ENCODE measurements around the gene COX7A2L.
"Not testable (repeated sequence)": the region's sequence is repeated elsewhere in the genome, so short reads cannot be mapped to it uniquely, and the experiment has no call there.

The COX7A2L gene

DNA sequence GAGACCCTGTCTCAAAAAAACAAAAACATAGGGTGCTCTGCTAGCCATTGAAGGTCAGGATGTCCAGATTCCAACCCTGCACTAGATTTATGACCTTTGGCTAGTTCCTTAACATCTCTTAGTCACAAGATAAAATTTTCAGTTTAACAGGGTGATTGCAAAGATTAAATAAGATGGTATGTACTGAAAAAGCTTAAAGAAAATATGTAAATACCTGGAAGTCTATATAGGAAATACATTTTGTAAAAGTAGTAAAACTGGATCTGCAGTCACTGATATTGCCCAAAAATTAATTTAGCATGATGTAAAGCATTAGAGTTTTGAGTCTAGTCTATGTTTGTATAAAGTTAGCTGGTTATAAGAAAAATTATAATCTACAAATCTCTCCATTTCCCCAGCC, 5.4 kb upstream of the COX7A2L start:
- DNase-seq: no peak

DNA sequence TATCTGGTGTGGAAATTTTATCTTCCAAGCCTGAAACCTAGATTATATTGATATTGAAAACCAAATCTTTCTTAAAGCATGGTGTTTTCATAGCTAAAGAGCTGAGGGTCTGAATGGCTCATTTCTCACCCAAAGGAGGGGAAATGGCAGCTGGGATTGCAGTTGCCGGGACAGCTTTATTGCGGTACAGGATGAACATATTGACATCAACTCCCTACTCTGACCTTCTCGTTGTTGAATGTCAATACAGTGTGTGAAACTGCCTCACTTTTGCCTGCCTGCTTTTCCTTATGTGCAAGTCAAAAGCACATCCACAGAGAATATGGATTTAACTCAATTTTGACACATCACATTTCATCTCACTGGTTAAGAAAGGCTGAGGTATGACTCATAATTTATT, 3.6 kb upstream of the COX7A2L start:
- DNase-seq: no peak

DNA sequence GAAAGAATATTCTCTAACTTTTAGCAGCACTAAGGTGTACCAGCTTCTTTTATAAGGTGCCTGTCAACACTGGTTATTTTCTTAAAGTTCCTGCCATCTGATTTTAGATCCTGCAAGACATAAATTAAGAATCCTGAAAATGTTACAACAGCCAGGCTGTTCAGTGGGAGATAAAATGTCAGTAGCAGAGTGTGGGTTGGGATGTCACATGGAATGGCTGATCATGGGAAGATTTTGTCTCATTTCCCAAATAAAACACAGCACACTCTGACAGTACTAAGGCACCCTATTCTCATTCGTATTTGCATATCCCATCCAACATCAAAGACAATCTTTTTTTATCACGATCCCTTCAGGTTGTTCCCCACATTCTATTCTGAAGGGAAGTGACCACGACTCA, 2.4 kb upstream of the COX7A2L start:
- DNase-seq: no peak

DNA sequence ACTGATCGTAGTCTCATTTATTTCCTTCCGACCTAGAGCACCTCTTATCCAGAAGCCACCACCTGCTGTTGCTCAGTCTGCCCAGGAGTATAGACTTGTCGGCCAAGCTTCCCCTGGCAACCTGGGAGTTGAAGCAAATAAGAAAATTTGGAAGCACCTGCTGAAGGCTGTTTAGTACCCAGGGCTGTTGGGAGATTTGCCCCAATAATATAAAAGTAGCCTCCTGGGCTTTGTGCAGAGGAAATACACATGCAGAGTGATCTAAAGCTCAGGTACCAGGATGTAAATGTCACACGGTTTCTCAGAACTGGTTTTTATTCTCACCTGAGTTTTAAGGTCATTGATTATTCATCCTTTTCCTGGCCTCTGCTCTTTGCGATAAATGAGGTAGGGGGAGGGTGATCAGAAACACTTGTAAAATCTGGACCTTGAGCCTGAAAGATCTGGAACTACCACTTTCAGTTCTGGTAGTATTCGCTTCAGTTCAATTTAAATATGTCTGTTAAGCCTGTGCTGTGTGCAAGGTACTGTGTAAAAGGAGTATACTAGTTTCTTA, 789 bp upstream of the COX7A2L start:
- DNase-seq: no peak

DNA sequence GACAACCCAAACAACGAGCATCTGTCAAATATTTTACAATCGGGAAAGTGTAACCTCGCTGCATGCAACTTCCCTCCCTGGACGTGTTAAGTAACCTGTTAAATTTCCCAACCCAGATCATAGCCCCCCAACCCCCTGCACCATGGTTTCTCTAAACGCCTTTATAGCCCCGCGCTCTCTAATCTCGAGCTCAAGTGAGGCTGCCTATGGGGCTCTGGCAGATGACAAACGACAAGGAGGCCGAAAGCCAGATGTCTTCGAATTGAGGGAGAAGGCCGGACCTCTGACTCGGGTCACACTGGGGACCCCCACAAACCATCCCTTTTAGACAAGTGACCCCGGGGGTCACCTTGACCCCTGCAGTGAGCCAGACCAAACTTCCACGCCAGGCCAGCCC, 526 bp downstream of the COX7A2L start:
- DNase-seq: no peak

DNA sequence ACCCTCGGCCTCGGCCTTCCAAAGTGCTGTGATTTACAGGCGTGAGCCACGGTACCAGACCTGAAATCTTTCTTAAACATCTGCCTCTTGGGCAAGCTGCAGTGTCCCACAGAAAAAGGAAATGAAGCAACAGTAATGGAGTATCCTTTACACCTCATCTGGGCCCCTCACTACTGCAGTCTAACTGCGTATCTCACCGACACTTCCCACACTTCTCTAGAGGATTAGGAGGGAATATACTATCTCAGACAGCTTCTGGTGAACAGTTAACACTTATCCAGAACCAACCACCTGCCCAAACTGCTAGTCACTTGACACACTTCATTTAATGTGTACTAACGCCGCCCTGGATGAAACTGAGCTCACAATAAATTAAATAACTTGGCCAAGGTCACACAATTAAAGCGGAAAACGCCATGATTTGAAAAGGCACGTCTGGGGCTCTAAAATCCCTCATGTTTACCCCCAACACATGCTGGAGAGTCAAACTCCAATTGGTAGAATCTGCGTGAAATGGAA, 993 bp downstream of the COX7A2L start:
- no peak for DNase-seq

DNA sequence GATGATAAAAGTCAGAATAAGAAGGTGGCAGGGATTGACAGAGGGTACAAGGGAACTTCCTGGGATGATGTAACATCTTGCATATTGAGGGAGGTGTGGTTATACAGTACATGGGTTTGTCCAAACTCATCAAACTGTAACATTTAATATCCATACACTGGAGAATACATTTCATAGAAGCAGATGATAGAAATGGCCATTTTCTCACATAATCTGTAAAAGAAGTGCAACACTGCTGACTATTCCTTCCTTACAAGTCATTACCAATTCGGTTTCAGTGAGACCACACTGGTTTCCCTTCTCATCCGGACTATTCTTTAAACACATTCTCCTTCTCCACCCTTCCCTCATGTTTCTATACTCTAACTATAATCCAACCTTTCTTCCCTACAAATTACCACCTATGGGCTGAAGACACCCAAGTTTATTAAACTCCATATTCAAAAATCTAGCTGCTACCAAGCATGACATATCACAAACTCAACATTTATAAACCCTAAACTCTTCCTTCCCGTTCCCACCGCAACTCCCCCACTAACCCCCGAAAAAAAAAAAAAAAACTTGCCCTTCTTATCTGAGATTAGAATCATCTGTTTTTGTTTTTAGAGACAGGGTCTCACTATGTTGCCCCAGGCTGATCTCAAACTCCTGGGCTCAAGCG, 1.6 kb downstream of the COX7A2L start:
- DNase-seq: no peak

DNA sequence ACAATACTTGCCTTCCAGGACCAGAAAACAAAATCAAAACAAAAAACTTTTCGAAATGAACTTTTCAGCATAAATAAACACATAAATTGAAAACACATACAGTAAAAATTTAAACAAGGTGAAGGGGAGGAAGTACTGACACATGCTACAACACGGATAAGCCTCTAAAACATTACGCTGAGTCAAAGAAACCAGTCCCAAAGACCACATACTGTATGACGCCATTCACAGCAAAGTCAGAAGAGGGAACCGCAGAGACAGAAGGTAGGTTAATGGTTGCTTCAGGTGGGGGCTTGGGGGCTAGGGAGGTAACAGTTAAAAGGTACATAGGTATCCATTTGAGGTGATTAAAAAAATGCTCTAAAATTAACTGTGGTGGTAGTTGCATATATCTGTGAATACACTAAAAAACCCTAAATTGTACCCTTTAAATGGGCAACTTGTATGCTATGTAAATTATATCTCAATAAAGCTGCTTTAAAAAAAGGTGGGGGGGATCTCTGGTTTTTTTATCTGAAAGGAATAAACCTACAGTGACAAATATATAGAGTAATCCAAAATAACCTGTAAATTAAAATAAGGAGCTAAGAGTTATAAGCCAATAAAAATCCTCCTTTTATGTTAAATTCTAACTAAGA, 7.1 kb downstream of the COX7A2L start:
- no peak for DNase-seq

DNA sequence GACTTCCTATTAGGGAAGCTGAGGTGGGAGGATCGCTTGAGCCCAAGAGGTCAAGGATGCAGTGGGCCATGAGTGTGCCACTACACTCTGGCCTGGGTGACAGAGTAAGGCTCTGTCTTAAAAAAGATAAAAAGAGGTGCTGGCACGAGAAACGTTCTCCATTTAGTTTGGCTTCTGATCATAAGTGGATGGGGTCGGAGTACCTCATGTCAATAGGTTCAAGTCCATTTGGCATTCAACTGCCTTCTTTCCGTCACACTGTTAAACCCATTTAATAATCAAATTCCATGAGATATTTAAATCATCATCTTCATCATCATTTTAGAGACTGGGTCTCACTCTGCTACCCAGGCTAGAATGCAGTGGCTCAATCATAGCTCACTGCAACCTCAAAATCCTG, 9.2 kb downstream of the COX7A2L start:
- DNase-seq: no peak

DNA sequence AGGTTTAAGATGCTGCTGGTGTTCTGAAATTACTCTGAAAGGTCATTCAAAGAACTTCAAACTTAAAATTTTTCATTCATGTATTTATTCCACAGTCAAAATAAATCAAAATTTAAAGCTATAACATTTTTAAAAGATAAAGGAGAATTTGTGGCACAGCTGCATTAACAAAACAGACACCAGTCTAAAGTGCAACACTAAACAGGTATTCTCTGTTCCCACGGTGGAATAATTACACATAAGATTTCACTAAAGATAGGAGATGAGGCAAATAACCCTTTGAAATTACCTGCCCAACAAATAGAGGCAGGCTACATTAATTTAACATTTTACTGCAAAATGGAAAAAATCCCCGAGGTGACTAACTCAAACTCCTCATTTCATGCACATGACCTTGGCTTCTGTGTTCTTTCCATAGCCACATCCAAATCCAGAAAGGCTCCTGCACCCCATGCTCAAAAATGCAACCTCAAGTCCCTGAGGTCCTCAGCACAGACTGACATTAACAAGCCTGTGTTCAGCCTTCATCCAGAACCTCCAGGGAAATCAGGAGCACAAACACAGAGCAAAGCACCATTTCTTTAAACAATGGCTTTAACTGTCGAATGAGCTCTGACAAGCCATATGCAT, 10.5 kb downstream of the COX7A2L start:
- no peak for DNase-seq

DNA sequence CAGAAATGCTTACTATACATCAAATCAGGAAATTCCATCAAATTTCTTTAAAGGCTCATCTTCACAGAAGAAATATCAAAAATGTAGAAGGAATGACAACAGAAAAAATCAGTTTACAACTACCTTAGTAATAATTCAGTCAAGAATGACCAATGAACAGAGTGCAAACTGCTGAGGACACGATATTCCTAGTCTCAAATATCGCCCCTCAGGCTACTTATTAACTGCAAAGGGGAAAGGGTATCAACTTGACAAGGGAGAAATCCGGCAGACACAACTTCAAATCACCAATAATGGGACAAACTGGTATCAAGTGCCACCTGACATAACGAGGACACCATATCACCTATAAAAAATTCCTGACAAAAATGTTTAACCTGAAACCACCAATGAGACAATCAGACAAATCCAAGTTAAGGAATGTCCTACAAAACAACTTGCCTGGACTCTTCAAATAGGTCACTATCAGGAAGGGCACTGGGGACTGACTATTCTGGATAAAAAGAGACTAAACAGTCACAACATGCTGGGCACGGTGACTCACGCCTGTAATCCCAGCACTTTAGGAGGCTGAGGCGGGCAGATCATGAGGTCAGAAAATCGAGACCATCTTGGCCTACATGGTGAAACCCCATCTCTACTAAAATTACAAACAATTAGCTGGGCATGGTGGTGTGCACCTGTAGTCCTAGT, 12.8 kb downstream of the COX7A2L start:
- DNase-seq: no peak

DNA sequence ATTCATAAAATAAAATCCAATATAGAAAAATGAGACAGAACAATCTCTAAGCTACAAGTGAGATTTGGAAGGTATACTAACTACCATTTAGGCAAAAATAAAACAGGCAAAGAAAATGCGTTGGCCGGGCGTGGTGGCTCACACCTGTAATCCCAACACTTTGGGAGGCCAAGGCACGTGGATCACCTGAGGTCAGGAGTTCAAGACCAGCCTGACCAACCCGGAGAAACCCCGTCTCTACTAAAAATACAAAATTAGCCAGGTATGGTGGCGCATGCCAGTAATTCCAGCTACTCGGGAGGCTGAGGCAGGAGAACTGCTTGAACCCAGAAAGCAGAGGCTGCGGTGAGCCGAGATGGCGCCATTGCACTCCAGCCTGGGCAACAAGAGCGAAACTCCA, 13.5 kb downstream of the COX7A2L start:
- DNase-seq: not testable (repeated sequence)

DNA sequence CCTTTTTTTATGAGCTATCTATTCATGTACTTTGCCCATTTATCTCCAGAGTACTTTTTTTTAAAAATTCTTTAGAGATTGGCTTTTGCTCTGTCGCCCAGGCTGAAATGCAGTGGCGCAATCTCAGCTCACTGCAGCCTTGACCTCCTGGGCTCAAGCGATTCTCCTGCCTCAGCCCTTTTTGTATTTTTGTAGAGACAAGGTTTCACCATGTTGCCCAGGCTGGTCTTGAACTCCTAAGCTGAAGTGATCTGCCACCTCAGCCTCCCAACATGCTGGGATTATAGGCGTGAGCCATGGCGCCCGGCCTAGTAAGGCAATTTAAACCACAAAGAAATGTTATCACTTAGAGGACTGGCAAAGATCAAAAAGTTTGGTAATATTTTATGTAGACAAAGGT, 14.2 kb downstream of the COX7A2L start:
- DNase-seq: not testable (repeated sequence)

DNA sequence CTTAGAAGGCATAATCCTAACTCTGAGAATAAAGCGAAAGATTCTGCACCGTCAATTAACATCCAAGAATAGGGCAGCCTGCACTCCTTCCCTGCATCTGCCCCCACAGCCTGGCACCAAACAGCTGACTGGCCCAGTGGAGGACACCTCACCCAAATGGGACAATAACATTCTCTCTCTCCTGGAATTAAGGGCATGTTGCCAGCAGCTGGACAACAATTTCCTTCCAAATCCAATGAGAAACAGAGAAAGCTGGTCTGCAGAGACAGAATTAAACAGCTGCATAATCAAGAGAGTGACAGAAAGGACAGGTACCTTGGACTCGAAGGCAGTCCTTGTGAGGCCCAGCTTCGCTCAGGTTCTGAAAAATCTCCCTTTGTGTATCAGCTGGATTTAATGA, 15.0 kb downstream of the COX7A2L start:
- DNase-seq: no peak

DNA sequence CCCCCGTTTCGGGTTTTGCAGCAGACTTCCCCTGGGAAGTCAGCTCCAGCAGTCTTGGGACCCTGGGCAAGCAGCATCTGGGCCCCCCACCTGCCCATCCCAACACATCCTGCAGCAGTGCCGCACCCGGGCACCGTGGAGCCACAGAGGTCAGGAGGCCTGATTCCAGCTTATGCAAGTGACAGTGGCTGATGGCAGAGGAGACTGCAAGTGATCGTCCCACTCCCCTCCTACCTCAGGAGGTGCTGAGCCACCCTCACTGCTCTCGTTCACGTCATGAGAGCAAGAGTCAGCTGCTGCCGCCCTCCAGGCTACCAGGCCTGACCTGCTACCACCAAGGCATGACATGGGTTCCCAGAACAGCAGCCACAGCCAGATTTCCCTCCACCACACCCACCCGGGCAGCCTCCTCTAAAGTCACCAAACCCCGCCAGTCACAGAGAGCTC, 18.2 kb downstream of the COX7A2L start:
- no peak for DNase-seq

DNA sequence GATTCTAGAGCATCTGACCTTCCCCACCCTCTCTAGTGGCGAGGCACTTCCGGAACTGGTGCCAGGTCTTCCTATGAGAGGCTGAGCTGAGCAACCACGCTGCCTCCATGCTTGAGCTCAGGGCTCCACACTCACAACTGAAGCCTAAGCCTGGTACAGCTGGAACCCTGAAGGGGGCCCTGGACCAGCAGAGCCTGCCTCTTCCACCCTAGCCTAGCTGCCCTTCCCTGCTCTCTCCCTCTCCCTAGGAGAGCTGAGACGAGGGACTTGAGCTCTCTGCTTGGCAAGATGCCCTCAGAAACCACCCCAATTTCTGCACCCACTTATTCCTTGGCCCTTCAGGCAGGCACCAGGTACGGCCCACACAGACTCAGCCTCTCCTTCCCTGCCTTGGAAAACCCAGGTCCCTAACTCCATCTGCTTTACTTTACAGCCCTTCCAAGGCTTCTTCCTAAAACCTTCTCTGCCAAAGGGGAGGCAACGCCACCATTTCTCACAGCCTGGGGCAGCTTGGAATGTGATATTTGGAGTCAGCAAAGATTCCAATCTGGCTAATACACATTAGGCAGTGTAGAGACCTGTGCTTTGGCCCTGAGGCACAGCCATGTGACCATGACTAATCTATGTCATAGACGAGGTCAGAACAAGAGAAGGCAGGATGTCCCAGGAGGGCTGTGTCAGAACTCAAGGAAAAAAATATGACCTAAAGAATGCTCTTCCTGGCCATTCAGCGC, 18.8 kb downstream of the COX7A2L start:
- DNase-seq: no peak

DNA sequence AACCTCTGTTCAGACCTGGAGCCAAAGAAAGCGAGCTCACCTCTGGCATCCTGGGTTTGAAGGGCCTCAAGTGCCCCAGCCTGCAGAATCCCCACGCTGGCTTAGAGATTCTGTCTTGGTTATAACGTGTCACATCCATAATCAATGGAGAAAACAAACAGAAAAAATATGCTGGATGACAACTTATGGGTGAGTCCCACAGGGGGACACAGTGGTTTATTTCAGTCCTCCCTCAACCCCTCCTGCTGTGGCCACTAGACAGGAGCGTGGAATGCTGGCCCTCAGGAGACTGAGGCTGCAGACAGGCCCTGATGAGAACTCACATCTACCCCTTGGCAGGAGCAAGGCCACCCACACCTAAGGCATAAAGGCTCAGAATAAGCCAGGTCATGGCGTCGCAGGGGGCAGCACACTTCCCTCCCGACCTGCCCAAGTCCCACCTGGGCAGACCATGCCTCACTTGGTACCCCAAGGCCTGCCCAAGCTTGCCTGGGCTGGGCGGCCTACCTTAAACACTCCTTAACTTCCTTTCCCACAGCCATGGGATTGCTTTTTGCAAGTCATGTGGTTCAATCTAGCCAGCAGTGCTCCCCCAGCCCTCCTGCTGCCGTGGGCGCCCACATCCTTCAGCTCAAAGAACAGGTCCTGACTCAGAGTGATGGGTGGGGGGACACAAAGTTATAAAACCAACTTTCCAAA, 19.9 kb downstream of the COX7A2L start:
- no peak for DNase-seq

DNA sequence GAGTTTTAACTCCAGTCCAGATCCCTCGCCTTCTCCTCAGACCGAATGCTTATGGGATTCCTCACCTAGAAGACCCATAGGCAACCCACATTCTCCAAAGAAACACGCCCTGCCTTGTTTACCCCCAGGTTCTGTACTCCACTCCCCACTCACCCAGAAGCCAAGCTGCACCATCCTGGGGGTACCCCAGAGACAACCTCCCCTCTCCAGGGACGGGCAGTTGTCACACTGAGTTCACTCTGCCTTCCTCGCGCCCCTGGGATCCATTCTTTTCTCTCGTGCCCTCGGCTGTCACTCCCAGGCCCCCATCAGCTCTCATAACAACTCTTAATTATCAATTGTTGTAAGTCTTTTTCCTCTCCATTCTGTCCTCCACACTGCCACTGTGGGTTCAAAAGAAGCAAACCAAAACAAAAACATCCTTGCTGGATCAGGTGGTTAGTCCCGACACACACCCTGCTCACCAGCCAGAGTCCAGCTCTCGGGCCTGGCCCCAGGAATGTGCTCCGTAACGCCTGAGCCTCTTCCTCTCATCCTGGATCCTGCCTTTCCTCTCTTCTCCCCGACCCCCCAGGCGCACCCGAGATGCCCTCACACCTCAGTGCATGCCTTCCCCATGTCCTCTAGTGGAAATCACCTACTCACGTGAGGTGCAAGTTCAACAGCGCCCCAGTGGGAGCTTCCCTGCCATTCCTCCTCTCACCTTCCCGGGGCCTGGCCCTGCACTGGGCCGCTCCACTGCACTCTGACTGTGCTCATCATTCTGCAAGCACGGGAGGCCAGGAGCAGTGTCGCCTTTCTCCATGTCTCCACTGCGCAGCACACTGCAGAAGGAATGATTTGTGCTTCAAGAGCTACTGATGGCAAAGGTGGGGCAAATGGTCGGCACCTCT, 20.7 kb downstream of the COX7A2L start:
- no peak for DNase-seq

DNA sequence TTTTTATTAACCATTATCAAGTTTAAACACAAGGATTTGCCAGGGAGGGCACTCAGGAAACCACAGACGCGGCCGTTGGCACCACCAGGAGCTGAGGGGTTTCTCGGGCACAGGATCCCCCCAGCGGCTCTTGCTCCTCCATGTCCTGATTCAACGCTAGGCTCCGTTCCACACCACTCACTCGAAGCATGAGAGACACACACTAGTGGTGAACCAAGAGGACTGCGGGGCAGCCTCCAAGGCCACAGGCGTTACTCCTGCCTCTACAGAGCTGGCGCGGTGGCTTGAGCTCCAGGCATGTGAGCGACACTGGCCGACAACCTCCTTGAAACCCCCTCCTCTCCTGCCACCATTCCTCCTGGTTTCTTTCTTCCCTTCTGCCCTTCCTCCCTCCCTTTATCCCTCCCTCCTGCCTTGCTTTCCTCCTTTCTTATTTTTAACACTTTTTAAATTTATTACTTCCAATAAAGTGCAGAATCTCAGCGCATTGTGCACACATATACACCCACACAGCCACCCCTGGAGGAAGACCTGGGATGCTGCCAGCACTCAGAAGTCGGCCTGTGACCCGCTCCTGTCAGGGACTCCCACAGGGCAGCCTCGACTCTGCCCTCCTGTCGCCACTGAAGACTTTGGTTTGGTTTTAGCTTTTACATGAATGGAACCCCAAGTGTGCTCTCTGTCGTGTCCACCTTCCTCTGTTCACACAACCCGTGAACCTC, 21.7 kb downstream of the COX7A2L start:
- DNase-seq: no peak

DNA sequence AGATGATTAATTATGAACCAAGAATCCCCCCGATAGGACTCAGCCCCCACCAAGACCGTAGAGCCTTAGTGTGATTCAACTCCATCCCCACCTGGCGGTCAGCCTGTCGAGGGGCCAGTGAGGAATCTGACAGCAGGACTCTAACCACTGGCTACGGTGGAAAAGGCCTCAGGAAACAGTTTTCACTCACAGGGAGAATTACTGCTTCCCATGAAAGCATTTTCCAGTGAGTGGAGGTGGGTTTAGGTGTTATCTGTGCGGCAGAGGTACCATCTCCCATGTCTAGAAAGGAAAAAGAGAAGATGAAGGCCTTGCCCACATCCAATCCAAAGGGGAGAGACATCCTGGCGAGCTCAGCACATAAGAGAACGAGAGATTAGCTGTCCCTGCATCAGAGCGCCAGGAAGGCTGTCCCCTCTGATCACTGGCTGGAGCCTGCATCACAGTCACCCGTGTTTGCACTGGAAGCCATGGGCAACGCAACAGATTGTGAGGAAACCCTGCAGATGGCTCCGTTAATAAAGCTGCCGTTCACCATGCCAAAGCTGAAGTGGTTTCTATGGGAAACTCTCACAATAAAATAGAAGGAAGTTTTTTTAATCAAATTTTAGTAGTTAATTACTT, 22.3 kb downstream of the COX7A2L start:
- no peak for DNase-seq
